ENCODE measurements around the gene RBBP8.
A peak's percentile ranks its signal among the peaks of the same experiment; 100 is the strongest.
"Not testable (repeated sequence)": the region's sequence is repeated elsewhere in the genome, so short reads cannot be mapped to it uniquely, and the experiment has no call there.

RBBP8 gene

DNA sequence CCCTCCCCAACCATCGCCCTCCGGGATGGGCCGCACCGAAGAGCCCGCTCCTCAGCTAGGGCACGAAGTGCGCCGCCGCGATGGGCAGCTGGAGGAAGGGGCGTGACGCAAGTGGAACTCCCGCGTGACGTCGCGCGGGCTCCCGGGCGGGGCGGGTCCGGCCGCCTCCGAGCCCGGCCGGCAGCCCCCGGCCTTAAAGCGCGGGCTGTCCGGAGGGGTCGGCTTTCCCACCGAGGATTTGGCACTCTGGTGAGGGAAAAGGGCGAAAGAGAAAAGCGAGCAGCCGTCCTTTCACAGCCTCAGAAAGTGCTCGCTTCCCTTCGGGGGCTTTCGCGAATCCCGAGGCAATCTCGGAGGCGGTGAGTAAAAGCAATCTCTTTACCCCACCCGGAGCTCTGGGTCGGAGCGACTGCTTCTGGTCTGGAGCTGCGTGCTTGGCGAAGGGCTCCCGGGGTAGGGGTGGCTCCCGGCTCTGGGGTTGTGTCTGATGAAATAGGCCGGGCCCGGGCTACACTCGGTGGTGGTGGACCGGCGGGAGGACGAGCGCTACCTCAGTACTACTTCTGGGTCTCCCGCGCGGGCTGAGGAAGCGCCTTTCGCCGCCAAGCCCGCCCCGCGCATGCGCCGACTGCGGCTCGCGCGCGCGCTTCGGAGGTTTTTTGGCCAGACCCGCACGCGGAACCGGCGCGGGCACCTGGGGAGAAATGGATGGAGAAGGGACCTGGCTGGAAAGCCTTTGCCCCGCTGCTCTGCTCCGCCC is at the start of gene RBBP8:
Gene RBBP8, plus strand, starts transcription at position 123 of the 760 bp plus-strand sequence. CDS start 3,524 bp downstream, outside the sequence.
- Histone ChIP-seq H3K4me3 (ENCODE audit: low read depth, low read length) (peak within 1 kb of the TSS; percentile 100), H2AFZ (ENCODE audit: low read length, unreplicated experiment) (peak within 1 kb of the TSS; percentile 100), H3K27me3 (ENCODE audit: insufficient read depth, low read length) (no peaks in the 10 kb centered on the region), H3K4me1 (ENCODE audit: control insufficient read depth, insufficient read depth, low read length, unreplicated experiment) (peaks cover 15% of the 10 kb centered on the region), H3K36me3 (ENCODE audit: insufficient read depth, low read length) (no peaks in the 10 kb centered on the region), H3K79me2 (ENCODE audit: control insufficient read depth, insufficient read depth, low read length, unreplicated experiment) (peaks cover 29% of the 10 kb centered on the region), H3K27ac (ENCODE audit: low read depth, low read length) (peak within 1 kb of the TSS; percentile 93)

GRCh38 chr18:22883827-22884226 is 49.3 kb upstream of the RBBP8 start:
- no peak overlapping the region for H2AFZ ChIP-seq (ENCODE audit: low read length, unreplicated experiment)

GRCh38 chr18:22885694-22886093 is 47.4 kb upstream of the RBBP8 start:
- not testable (repeated sequence) for H3K36me3 ChIP-seq (ENCODE audit: insufficient read depth, low read length); H3K4me3 ChIP-seq (ENCODE audit: low read depth, low read length); H2AFZ ChIP-seq (ENCODE audit: low read length, unreplicated experiment); H3K27me3 ChIP-seq (ENCODE audit: insufficient read depth, low read length); H3K79me2 ChIP-seq (ENCODE audit: control insufficient read depth, insufficient read depth, low read length, unreplicated experiment); H3K27ac ChIP-seq (ENCODE audit: low read depth, low read length); H3K4me1 ChIP-seq (ENCODE audit: control insufficient read depth, insufficient read depth, low read length, unreplicated experiment)

More at GRCh38 chr18:22883827-22884226, 49.3 kb upstream of the RBBP8 start:
- no peaks in the 10 kb centered on the region for H3K27me3 ChIP-seq (ENCODE audit: insufficient read depth, low read length)
- H3K79me2 ChIP-seq (ENCODE audit: control insufficient read depth, insufficient read depth, low read length, unreplicated experiment) = no peaks in the 10 kb centered on the region
- no peaks in the 10 kb centered on the region for H3K4me1 ChIP-seq (ENCODE audit: control insufficient read depth, insufficient read depth, low read length, unreplicated experiment)
- H3K36me3 ChIP-seq (ENCODE audit: insufficient read depth, low read length) = no peaks in the 10 kb centered on the region
- no peak overlapping the region for H3K27ac ChIP-seq (ENCODE audit: low read depth, low read length)
- H3K4me3 ChIP-seq (ENCODE audit: low read depth, low read length) = no peak overlapping the region

DNA sequence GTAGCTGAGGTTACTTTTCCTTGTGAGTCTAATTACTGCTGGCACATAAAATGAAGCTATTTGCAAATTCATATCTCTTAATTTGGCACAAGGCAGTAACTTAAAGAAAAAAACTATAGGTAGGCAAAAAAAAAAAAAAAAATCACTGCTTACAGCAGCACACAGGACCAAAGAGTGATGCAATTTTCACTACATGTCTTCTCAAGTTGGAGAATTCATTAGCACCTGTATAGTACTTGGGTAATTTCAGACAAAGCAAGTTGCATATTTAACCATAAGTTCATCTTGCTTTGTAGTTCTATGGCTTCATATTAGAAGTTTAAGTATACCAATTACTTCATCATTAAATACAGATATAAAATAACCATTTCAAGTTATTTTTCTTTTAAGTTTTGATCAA is 33.7 kb upstream of the RBBP8 start:
- Histone ChIP-seq H3K4me1 (ENCODE audit: control insufficient read depth, insufficient read depth, low read length, unreplicated experiment) (no peaks in the 10 kb centered on the region), H3K27ac (ENCODE audit: low read depth, low read length) (no peak overlapping the region), H3K36me3 (ENCODE audit: insufficient read depth, low read length) (no peaks in the 10 kb centered on the region), H3K79me2 (ENCODE audit: control insufficient read depth, insufficient read depth, low read length, unreplicated experiment) (no peaks in the 10 kb centered on the region), H3K27me3 (ENCODE audit: insufficient read depth, low read length) (no peaks in the 10 kb centered on the region), H2AFZ (ENCODE audit: low read length, unreplicated experiment) (no peak overlapping the region), H3K4me3 (ENCODE audit: low read depth, low read length) (no peak overlapping the region)

GRCh38 chr18:22900558-22901238 is 32.4 kb upstream of the RBBP8 start:
- Histone ChIP-seq H3K36me3 (ENCODE audit: insufficient read depth, low read length) (no peaks in the 10 kb centered on the region), H3K27me3 (ENCODE audit: insufficient read depth, low read length) (no peaks in the 10 kb centered on the region), H3K4me3 (ENCODE audit: low read depth, low read length) (no peak overlapping the region), H2AFZ (ENCODE audit: low read length, unreplicated experiment) (no peak overlapping the region), H3K79me2 (ENCODE audit: control insufficient read depth, insufficient read depth, low read length, unreplicated experiment) (no peaks in the 10 kb centered on the region), H3K27ac (ENCODE audit: low read depth, low read length) (no peak overlapping the region), H3K4me1 (ENCODE audit: control insufficient read depth, insufficient read depth, low read length, unreplicated experiment) (no peaks in the 10 kb centered on the region)

DNA sequence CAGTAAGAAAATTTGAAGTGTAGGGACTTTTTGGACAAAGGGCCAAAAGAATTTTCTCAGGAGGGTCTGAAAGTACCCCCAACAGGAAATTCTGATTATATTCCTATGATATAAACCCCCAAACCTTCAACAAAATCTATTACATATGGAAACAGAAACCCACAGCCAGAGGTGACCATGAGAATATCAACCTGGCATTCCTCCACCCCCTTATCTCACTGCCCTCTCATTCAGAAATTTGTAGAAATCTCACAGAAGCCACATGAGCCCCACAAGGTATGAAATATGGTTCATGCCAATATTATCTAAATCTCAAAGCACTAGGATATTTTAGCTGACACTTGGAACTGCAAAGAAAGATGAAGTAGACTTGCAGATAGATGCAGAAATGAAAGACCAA is 31.0 kb upstream of the RBBP8 start:
- no peak overlapping the region for H3K4me3 ChIP-seq (ENCODE audit: low read depth, low read length)

GRCh38 chr18:22903248-22903647 is 29.9 kb upstream of the RBBP8 start:
- H3K27me3 ChIP-seq (ENCODE audit: insufficient read depth, low read length); H3K27ac ChIP-seq (ENCODE audit: low read depth, low read length); H3K79me2 ChIP-seq (ENCODE audit: control insufficient read depth, insufficient read depth, low read length, unreplicated experiment); H3K36me3 ChIP-seq (ENCODE audit: insufficient read depth, low read length); H3K4me3 ChIP-seq (ENCODE audit: low read depth, low read length); H2AFZ ChIP-seq (ENCODE audit: low read length, unreplicated experiment); H3K4me1 ChIP-seq (ENCODE audit: control insufficient read depth, insufficient read depth, low read length, unreplicated experiment): not testable (repeated sequence)

More for the DNA sequence above, 31.0 kb upstream of the RBBP8 start:
- H3K79me2 ChIP-seq (ENCODE audit: control insufficient read depth, insufficient read depth, low read length, unreplicated experiment) = no peaks in the 10 kb centered on the region
- no peak overlapping the region for H2AFZ ChIP-seq (ENCODE audit: low read length, unreplicated experiment)
- H3K27ac ChIP-seq (ENCODE audit: low read depth, low read length) = no peak overlapping the region
- H3K4me1 ChIP-seq (ENCODE audit: control insufficient read depth, insufficient read depth, low read length, unreplicated experiment) = no peaks in the 10 kb centered on the region
- H3K27me3 ChIP-seq (ENCODE audit: insufficient read depth, low read length) = no peaks in the 10 kb centered on the region
- no peaks in the 10 kb centered on the region for H3K36me3 ChIP-seq (ENCODE audit: insufficient read depth, low read length)

- no peak overlapping the region for H3K4me3 ChIP-seq (ENCODE audit: low read depth, low read length)
- H2AFZ ChIP-seq (ENCODE audit: low read length, unreplicated experiment) = no peak overlapping the region
- H3K4me1 ChIP-seq (ENCODE audit: control insufficient read depth, insufficient read depth, low read length, unreplicated experiment) = no peaks in the 10 kb centered on the region
- H3K36me3 ChIP-seq (ENCODE audit: insufficient read depth, low read length) = peaks cover 3% of the 10 kb centered on the region; the same call in 1 of the 2 replicates
- H3K27ac ChIP-seq (ENCODE audit: low read depth, low read length) = no peak overlapping the region
- H3K27me3 ChIP-seq (ENCODE audit: insufficient read depth, low read length) = no peaks in the 10 kb centered on the region
- no peaks in the 10 kb centered on the region for H3K79me2 ChIP-seq (ENCODE audit: control insufficient read depth, insufficient read depth, low read length, unreplicated experiment)
These were observed 21.0 kb upstream of the RBBP8 start for GRCh38 chr18:22912149-22912548.

DNA sequence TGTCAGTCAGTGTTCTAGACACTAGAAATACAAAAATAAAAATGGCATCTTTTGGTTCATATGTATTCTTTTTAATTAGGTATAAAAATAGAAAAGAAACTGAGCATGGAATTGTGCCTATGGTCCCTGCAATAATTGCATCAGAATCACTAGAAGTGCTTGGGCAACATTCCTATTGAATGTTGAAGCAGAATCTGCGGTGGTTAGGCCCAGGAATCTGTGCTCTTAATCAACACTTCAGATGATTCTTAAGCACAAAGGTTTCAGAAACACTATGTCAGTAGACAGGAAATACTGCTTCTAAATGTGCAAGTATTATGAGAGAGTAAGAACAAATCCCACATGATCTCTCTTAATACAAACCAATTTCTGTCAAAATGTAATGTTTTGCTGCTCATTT is 20.3 kb upstream of the RBBP8 start:
- Histone ChIP-seq H3K27me3 (ENCODE audit: insufficient read depth, low read length) (no peaks in the 10 kb centered on the region), H3K79me2 (ENCODE audit: control insufficient read depth, insufficient read depth, low read length, unreplicated experiment) (no peaks in the 10 kb centered on the region), H3K36me3 (ENCODE audit: insufficient read depth, low read length) (peaks cover 3% of the 10 kb centered on the region; the same call in 1 of the 2 replicates), H3K27ac (ENCODE audit: low read depth, low read length) (no peak overlapping the region), H3K4me1 (ENCODE audit: control insufficient read depth, insufficient read depth, low read length, unreplicated experiment) (no peaks in the 10 kb centered on the region), H3K4me3 (ENCODE audit: low read depth, low read length) (no peak overlapping the region), H2AFZ (ENCODE audit: low read length, unreplicated experiment) (no peak overlapping the region)

DNA sequence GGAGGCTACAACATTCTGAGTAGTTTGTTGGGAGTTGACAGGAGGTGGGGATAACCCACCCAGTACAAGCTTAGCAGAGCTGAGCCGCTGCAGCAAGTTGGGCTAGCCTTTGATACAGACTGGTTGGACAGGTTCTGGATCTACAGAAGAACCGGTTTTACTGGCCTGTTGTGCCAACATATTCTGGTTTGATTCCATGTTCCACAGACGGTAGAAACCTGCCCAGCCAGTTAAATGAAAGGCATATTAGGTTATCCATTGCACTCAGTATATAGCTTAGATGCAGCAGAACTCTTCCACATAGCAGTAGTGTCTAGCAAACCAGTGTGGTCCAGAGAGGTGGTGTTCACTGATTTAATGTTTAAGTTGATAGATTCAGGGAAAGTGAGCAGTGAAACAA is 19.3 kb upstream of the RBBP8 start:
- Histone ChIP-seq H3K4me1 (ENCODE audit: control insufficient read depth, insufficient read depth, low read length, unreplicated experiment) (no peaks in the 10 kb centered on the region), H3K27ac (ENCODE audit: low read depth, low read length) (no peak overlapping the region), H3K4me3 (ENCODE audit: low read depth, low read length) (no peak overlapping the region), H2AFZ (ENCODE audit: low read length, unreplicated experiment) (no peak overlapping the region), H3K27me3 (ENCODE audit: insufficient read depth, low read length) (no peaks in the 10 kb centered on the region), H3K79me2 (ENCODE audit: control insufficient read depth, insufficient read depth, low read length, unreplicated experiment) (no peaks in the 10 kb centered on the region), H3K36me3 (ENCODE audit: insufficient read depth, low read length) (peaks cover 3% of the 10 kb centered on the region; the same call in 1 of the 2 replicates)

DNA sequence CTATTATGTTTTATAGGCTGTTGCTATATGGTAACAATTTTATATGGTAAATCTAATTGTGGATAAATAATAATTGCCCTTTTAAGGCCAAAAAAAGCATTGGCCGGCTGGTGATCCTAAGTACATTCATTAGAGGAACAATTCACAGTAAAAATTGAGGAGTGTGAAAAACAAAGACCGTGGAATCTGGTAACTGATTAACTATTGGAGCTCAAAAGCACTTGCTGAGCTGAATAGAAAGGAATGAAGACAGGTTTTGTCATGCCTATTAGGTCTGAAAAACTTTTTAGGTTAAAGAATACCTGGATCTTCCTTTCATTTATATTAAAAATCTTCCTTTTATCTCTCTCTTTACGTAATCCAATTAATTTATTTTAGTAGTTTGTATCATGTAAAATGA is 18.5 kb upstream of the RBBP8 start:
- H3K27me3 ChIP-seq (ENCODE audit: insufficient read depth, low read length) = no peaks in the 10 kb centered on the region
- H3K4me1 ChIP-seq (ENCODE audit: control insufficient read depth, insufficient read depth, low read length, unreplicated experiment) = no peaks in the 10 kb centered on the region
- H3K4me3 ChIP-seq (ENCODE audit: low read depth, low read length) = no peak overlapping the region
- no peak overlapping the region for H2AFZ ChIP-seq (ENCODE audit: low read length, unreplicated experiment)
- H3K27ac ChIP-seq (ENCODE audit: low read depth, low read length) = no peak overlapping the region
- H3K36me3 ChIP-seq (ENCODE audit: insufficient read depth, low read length) = peaks cover 3% of the 10 kb centered on the region; the same call in 1 of the 2 replicates
- H3K79me2 ChIP-seq (ENCODE audit: control insufficient read depth, insufficient read depth, low read length, unreplicated experiment) = no peaks in the 10 kb centered on the region
